Prostate gland (tissue), 2 donors: ENCODE measurements around the gene SMARCB1. TPM values are rescaled to one million over a fixed set of nuclear protein-coding genes. Genes with fewer than 3 reads are reported as not detected.
A peak's percentile ranks its signal among the peaks of the same experiment; 100 is the strongest.

Experiments
- DNase-seq: peaks from one replicate; pipeline ENCODE4 v3.0.0-alpha.2; 2019; ENCODE audit warnings: low spot score
- H3K27ac ChIP-seq, 2 donors: fragments of 200-600 bp; sonication (generic); 2 replicates each; pipeline ENCODE4 v1.5.1; 2017 to 2019
- H3K27me3 ChIP-seq: fragments of 200-600 bp; sonication (generic); replicated peaks from 2 replicates; pipeline ENCODE4 v1.5.1; 2019; ENCODE audit not compliant: insufficient read depth
- H3K36me3 ChIP-seq, 2 donors: fragments of 200-600 bp; sonication (generic); 1 replicate in 1 of 2; 2 replicates in 1 of 2; pipeline versions ENCODE4 v1.5.1 to v1.8.1; 2017 to 2019
- H3K4me1 ChIP-seq: fragments of 200-600 bp; sonication (generic); replicated peaks from 2 replicates; pipeline ENCODE4 v1.5.1; 2019
- H3K4me3 ChIP-seq, 2 donors: fragments of 200-600 bp; sonication (generic); 2 replicates each; pipeline ENCODE4 v1.5.1; 2017 to 2019
- H3K9me3 ChIP-seq: fragments of 200-600 bp; sonication (generic); 2 replicates; pipeline ENCODE4 v1.5.1; 2017
- POLR2A ChIP-seq: fragments of 450-650 bp; IDR thresholded peaks from one replicate; pipeline ENCODE4 v1.6.1; 2016; ENCODE audit warnings: antibody characterized with exemption, mild to moderate bottlenecking
- POLR2AphosphoS5 ChIP-seq: sonication (generic); formaldehyde crosslinking; IDR thresholded peaks from one replicate; pipeline ENCODE4 v1.6.1; 2017; ENCODE audit warnings: antibody characterized with exemption
- WGBS: methylation state at CpG from one replicate; pipeline ENCODE4 v1.1.5; 2018; 5-methylcytosine and 5-hydroxymethylcytosine counted together
- intact Hi-C: fragments of 100-400 bp; cut with DNase I; formaldehyde crosslinking; loops from one replicate; pipeline ENCODE4 v1.14.2; 2022
- total RNA-seq, 2 donors: library from RNA; depleted of rRNA; stranded (reverse); fragments of >200 nt; gene quantifications; one replicate each; pipeline ENCODE4 v1.1.0, GENCODE V29; 2016
- TF ChIP-seq, protein P1 (sequence below), 4 experiments: fragments of 200-600 bp in 2 of 4; fragments of 450-650 bp in 2 of 4; sonication (generic) in 2 of 4; IDR thresholded peaks; 1 replicate in 3 of 4; 2 replicates in 1 of 4; pipeline ENCODE4 v1.5.1; 2016 to 2019; ENCODE audit warnings: antibody characterized with exemption in 4 of 4, mild to moderate bottlenecking in 2 of 4, moderate library complexity in 2 of 4

SMARCB1 gene
- total RNA-seq, 2 donors from 2014 or later, result 77.2 to 136 TPM

DNA sequence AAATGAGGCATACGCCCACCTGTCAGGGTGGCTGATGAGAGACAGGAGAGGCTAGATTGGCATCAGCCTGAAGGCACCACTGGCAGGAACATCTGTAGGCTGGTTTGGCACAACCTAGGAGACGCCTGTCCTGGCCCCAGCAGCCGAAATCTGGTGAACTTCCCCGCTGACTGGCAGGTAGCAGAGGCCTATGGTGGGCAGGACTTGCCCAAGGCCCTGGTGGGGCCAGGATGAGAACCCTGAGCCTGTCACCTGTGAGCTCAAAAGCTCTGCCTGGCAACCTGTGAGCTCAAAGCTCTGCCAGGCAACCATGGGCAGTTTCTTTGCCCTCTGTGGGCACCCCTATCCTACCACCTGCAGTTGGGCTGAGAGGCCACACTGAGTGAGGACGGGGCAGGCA is 49.5 kb downstream of the SMARCB1 start:
- intact Hi-C loops, result loop anchor here (10.0 kb wide), 1 partner anchor 401 kb away; no protein-coding TSS in a partner anchor
- DNase-seq, result no peak

DNA sequence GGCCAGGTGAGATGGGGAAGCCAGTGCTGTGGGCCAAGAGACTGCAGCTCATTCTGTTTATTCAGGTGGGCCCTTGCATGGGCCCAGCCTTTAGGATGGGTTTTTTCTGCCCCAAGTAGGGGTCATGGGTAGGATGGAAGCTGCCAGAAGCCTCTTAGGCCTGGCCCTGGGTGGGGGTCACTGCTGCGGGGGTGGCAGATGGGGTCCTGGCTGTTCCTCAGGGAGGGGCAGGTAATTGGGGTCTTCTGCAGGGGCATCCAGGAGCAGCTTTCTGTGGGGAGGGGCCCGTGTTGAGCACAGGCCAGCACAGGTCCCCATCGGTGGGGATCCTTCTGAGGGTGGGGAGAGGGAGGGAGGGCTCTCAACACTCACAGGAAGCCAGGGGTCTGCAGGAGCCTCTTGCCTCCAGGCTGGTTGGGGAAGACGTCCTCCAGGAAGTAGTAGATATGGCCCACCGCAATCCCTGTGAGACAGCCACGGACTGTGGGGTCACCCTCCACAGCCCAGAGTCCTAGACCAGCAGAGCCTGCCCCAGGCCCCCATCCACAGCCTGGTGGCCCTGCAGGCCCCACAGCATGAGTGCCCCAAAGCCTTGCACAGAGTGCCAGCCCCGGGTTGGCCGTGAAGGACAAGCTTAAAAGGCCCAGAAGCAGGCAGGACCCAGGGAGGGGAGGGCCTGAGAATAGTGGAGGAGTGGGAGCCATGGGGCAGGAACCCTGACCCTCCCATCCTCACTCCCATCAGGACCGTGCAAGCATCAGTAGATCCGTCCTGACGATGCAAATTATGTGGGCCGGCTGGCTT is 50.1 kb downstream of the SMARCB1 start:
- H3K36me3 ChIP-seq, result no peaks in the 10 kb centered on the region
- no peak for DNase-seq
- H3K27ac ChIP-seq, result no peak overlapping the region
- H3K4me1 ChIP-seq, result peaks cover 10% of the 10 kb centered on the region
- no peak overlapping the region for H3K4me3 ChIP-seq
- intact Hi-C loops, result loop anchor here (10.0 kb wide), 1 partner anchor 402 kb away; no protein-coding TSS in a partner anchor
- WGBS, result 75% methylated on average over 9 of the region's 12 CpGs
- TF ChIP-seq POLR2AphosphoS5, result no peak
- TF ChIP-seq, protein P1, sequence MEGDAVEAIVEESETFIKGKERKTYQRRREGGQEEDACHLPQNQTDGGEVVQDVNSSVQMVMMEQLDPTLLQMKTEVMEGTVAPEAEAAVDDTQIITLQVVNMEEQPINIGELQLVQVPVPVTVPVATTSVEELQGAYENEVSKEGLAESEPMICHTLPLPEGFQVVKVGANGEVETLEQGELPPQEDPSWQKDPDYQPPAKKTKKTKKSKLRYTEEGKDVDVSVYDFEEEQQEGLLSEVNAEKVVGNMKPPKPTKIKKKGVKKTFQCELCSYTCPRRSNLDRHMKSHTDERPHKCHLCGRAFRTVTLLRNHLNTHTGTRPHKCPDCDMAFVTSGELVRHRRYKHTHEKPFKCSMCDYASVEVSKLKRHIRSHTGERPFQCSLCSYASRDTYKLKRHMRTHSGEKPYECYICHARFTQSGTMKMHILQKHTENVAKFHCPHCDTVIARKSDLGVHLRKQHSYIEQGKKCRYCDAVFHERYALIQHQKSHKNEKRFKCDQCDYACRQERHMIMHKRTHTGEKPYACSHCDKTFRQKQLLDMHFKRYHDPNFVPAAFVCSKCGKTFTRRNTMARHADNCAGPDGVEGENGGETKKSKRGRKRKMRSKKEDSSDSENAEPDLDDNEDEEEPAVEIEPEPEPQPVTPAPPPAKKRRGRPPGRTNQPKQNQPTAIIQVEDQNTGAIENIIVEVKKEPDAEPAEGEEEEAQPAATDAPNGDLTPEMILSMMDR (IDR thresholded peaks at IDR 0.05), result no peak
- no peak for TF ChIP-seq POLR2A
- H3K27me3 ChIP-seq, result no peaks in the 10 kb centered on the region
- H3K9me3 ChIP-seq, result no peaks in the 10 kb centered on the region

More for the DNA sequence above, 49.5 kb downstream of the SMARCB1 start:
- TF ChIP-seq POLR2A (no peak), POLR2AphosphoS5 (no peak)
- TF ChIP-seq, protein P1 (IDR thresholded peaks at IDR 0.05), result no peak
- H3K4me3 ChIP-seq, result no peak overlapping the region
- H3K9me3 ChIP-seq, result no peaks in the 10 kb centered on the region
- H3K27me3 ChIP-seq, result no peaks in the 10 kb centered on the region
- H3K36me3 ChIP-seq, result no peaks in the 10 kb centered on the region
- peaks cover 10% of the 10 kb centered on the region for H3K4me1 ChIP-seq
- no peak overlapping the region for H3K27ac ChIP-seq
- 90% methylated on average over 3 of the region's 5 CpGs for WGBS

DNA sequence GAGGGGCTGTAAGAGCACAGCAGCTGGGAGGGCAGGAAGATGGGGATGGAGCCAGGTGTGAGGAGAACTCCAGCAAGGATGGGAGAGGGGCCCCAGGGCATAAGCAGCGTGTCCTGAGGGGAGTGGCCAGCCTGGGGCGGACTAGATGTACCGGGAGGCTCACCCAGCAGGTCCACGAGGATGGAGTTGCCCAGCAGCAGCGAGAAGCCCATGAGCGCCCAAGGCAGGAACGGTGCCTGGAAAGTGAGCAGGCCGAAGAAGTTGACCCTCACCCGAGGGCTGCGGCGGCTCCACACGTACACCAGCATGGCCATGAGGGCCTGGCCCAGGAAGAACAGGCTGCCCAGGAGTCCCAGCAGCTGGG is 50.7 kb downstream of the SMARCB1 start:
- H3K27me3 ChIP-seq, result no peaks in the 10 kb centered on the region
- no peak for TF ChIP-seq POLR2A
- TF ChIP-seq, protein P1 (IDR thresholded peaks at IDR 0.05), result no peak
- TF ChIP-seq POLR2AphosphoS5, result no peak
- DNase-seq, result no peak
- intact Hi-C loops, result loop anchor here (10.0 kb wide), 1 partner anchor 403 kb away; no protein-coding TSS in a partner anchor
- H3K36me3 ChIP-seq, result no peaks in the 10 kb centered on the region
- no peak overlapping the region for H3K4me3 ChIP-seq
- no peak overlapping the region for H3K27ac ChIP-seq
- H3K9me3 ChIP-seq, result no peaks in the 10 kb centered on the region
- 80% methylated on average over 1 of the region's 12 CpGs for WGBS
- H3K4me1 ChIP-seq, result peaks cover 10% of the 10 kb centered on the region

DNA sequence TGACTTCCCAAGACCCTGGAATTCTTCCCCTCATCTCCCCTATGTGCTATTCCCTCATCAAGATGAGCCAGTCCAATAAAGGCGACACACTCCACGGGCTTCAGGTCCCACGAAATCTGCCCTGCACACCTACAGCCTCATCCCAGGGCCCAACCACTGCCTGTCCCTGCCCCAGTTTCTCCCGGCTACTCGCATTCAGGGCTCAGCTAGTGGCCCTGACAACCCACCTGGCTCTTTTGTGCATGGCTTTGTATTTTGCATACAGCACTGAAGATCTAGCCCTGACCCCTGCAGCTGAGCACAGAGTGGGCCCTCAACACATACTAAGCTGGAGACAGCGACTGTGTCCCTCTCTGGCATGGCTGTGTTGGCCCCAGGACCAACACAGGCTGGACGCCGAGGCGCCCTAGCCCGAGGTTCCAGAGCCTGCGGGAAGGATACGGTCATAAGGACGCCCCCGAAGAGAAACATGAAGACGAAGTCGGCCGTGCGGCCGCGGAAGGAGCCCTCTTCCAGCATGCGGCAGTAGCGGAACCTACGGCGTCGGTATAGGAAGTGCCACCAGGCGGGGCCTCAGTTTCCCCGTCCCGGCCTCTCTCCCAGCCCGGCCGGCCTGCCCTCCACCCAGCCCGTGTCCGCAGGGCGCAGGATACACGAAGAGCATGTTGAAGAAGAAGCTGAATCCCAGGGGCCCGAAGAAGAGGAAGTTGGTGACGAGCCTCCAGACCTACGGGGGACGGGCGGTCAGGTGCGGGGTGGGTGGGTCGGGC is 51.3 kb downstream of the SMARCB1 start:
- Histone ChIP-seq H3K27me3 (no peaks in the 10 kb centered on the region), H3K4me1 (peaks cover 10% of the 10 kb centered on the region), H3K36me3 (no peaks in the 10 kb centered on the region), H3K9me3 (no peaks in the 10 kb centered on the region), H3K27ac (no peak overlapping the region), H3K4me3 (peak overlapping the region in 1 of 2 donors; percentile 32)
- no peak for DNase-seq
- intact Hi-C loops, result loop anchor here (10.0 kb wide), 1 partner anchor 403 kb away; no protein-coding TSS in a partner anchor
- TF ChIP-seq POLR2A, result no peak
- TF ChIP-seq, protein P1 (IDR thresholded peaks at IDR 0.05), result no peak
- no peak for TF ChIP-seq POLR2AphosphoS5
- WGBS, result 37% methylated on average over 41 of the region's 41 CpGs
